Activated CD4-positive, alpha-beta memory T cell treated with anti-CD3 and anti-CD28 coated beads for 36 hours (primary cell): ENCODE measurements around the gene ATP6V0E2. TPM values are rescaled to one million over a fixed set of nuclear protein-coding genes. Genes with fewer than 3 reads are reported as not detected.
"Not testable (repeated sequence)": the region's sequence is repeated elsewhere in the genome, so short reads cannot be mapped to it uniquely, and the experiment has no call there.

Experiments used
- CTCF ChIA-PET: fragments of 350-600 bp; sonication (Branson Sonifier 250); formaldehyde crosslinking; loops from one replicate; lab custom pipeline; 2021; ENCODE audit warnings: antibody characterized with exemption, inconsistent platforms; lab: Charles Lee
- POLR2A ChIA-PET: fragments of 350-600 bp; sonication (Branson Sonifier 250); formaldehyde crosslinking; loops from one replicate; lab custom pipeline; 2021; ENCODE audit warnings: antibody characterized with exemption; lab: Charles Lee
- DNase-seq: peaks from one replicate; pipeline ENCODE4 v3.0.0-alpha.2; 2020
- H3K27ac Mint-ChIP-seq: one replicate; pipeline ENCODE4 v1.8.0; 2021; ENCODE audit warnings: mixed read lengths
- H3K27me3 Mint-ChIP-seq: one replicate; pipeline ENCODE4 v1.8.0; 2021; ENCODE audit warnings: mixed read lengths
- H3K36me3 Mint-ChIP-seq: one replicate; pipeline ENCODE4 v1.8.0; 2021; ENCODE audit warnings: mixed read lengths
- H3K4me1 Mint-ChIP-seq: one replicate; pipeline ENCODE4 v1.8.0; 2021; ENCODE audit warnings: low read depth, mixed read lengths
- H3K4me3 Mint-ChIP-seq: one replicate; pipeline ENCODE4 v1.8.0; 2021; ENCODE audit warnings: mild to moderate bottlenecking, mixed read lengths
- H3K9me3 Mint-ChIP-seq: one replicate; pipeline ENCODE4 v1.8.0; 2021; ENCODE audit warnings: mixed read lengths
- intact Hi-C: fragments of 100-400 bp; cut with micrococcal nuclease; formaldehyde crosslinking; loops from one replicate; pipeline ENCODE4 v1.15.1; 2023
- total RNA-seq, 2 experiments: library from RNA; stranded (reverse); gene quantifications; one replicate each; pipeline ENCODE4 v1.2.3, GENCODE V29; 2021

Gene ATP6V0E2
- total RNA-seq: 10 to 100 TPM; 33.5 to 34.1 TPM

GRCh38 chr7:149873074-149873969, at the start of gene ATP6V0E2:
Gene ATP6V0E2 (plus strand): TSS chr7:149873969. CDS start chr7:149874066, 97 bp downstream.
- DNase-seq: peak; percentile 96
- peak within 1 kb of the TSS; percentile 86 for H3K4me3 Mint-ChIP-seq
- intact Hi-C loops: loop anchor here (1.0 to 10.0 kb wide), 5 partner anchors 35 to 729 kb away; partner anchors contain the start of genes ACTR3C, LRRC61, ZNF398 and ZNF862
- peak within 1 kb of the TSS; percentile 86 for H3K27ac Mint-ChIP-seq
- no peaks in the 10 kb centered on the region for H3K27me3 Mint-ChIP-seq
- peaks cover 15% of the 10 kb centered on the region for H3K36me3 Mint-ChIP-seq
- CTCF ChIA-PET: no interaction called here
- no peaks in the 10 kb centered on the region for H3K9me3 Mint-ChIP-seq
- POLR2A ChIA-PET: no interaction called here
- H3K4me1 Mint-ChIP-seq: peaks cover 69% of the 10 kb centered on the region

GRCh38 chr7:149824301-149824741, 49.4 kb upstream of the ATP6V0E2 start:
- Mint-ChIP-seq H3K27me3 (no peaks in the 10 kb centered on the region), H3K27ac (no peak overlapping the region), H3K4me1 (no peaks in the 10 kb centered on the region), H3K4me3 (no peak overlapping the region), H3K36me3 (no peaks in the 10 kb centered on the region), H3K9me3 (no peaks in the 10 kb centered on the region)
- intact Hi-C loops: no loop called here
- CTCF ChIA-PET: no interaction called here
- DNase-seq: no peak
- POLR2A ChIA-PET: no interaction called here

GRCh38 chr7:149824748-149825566, 48.8 kb upstream of the ATP6V0E2 start:
- Mint-ChIP-seq H3K4me1 (no peaks in the 10 kb centered on the region), H3K36me3 (no peaks in the 10 kb centered on the region), H3K4me3 (no peak overlapping the region), H3K27ac (no peak overlapping the region), H3K9me3 (no peaks in the 10 kb centered on the region), H3K27me3 (no peaks in the 10 kb centered on the region)
- intact Hi-C loops: no loop called here
- POLR2A ChIA-PET: no interaction called here
- CTCF ChIA-PET: no interaction called here
- no peak for DNase-seq

- H3K4me1 Mint-ChIP-seq: no peaks in the 10 kb centered on the region
- CTCF ChIA-PET: interaction anchor here (1.1 kb wide), 1 partner anchor 11 kb away, joined by 3 read pairs; no protein-coding TSS in a partner anchor
- no peak overlapping the region for H3K4me3 Mint-ChIP-seq
- no peak for DNase-seq
- no peaks in the 10 kb centered on the region for H3K36me3 Mint-ChIP-seq
- POLR2A ChIA-PET: no interaction called here
- H3K27ac Mint-ChIP-seq: no peak overlapping the region
- intact Hi-C loops: no loop called here
- no peaks in the 10 kb centered on the region for H3K27me3 Mint-ChIP-seq
- H3K9me3 Mint-ChIP-seq: no peaks in the 10 kb centered on the region
These were observed 48.0 kb upstream of the ATP6V0E2 start for GRCh38 chr7:149825567-149826343.

- ChIA-PET POLR2A (no interaction called here), CTCF (interaction anchor here (1.1 kb wide), 1 partner anchor 10 kb away, joined by 3 read pairs; no protein-coding TSS in a partner anchor)
- peaks cover under 1% of the 10 kb centered on the region for H3K27me3 Mint-ChIP-seq
- H3K36me3 Mint-ChIP-seq: no peaks in the 10 kb centered on the region
- H3K4me3 Mint-ChIP-seq: no peak overlapping the region
- H3K9me3 Mint-ChIP-seq: no peaks in the 10 kb centered on the region
- H3K4me1 Mint-ChIP-seq: no peaks in the 10 kb centered on the region
- intact Hi-C loops: no loop called here
- no peak for DNase-seq
- H3K27ac Mint-ChIP-seq: no peak overlapping the region
These were observed 47.3 kb upstream of the ATP6V0E2 start for GRCh38 chr7:149826344-149827088.

- no peaks in the 10 kb centered on the region for H3K4me1 Mint-ChIP-seq
- POLR2A ChIA-PET: no interaction called here
- H3K36me3 Mint-ChIP-seq: no peaks in the 10 kb centered on the region
- H3K9me3 Mint-ChIP-seq: no peaks in the 10 kb centered on the region
- H3K27me3 Mint-ChIP-seq: peaks cover 4% of the 10 kb centered on the region
- DNase-seq: no peak
- CTCF ChIA-PET: interaction anchor here (1.0 to 1.1 kb wide), 2 partner anchors 9 to 20 kb away, joined by 3 read pairs; no protein-coding TSS in a partner anchor
- H3K27ac Mint-ChIP-seq: no peak overlapping the region
- no peak overlapping the region for H3K4me3 Mint-ChIP-seq
- intact Hi-C loops: no loop called here
These were observed 46.4 kb upstream of the ATP6V0E2 start for GRCh38 chr7:149827089-149827981.

GRCh38 chr7:149828357-149829309, 45.1 kb upstream of the ATP6V0E2 start:
- H3K36me3 Mint-ChIP-seq: no peaks in the 10 kb centered on the region
- no peak overlapping the region for H3K27ac Mint-ChIP-seq
- no peak for DNase-seq
- H3K4me1 Mint-ChIP-seq: no peaks in the 10 kb centered on the region
- peaks cover 4% of the 10 kb centered on the region for H3K27me3 Mint-ChIP-seq
- intact Hi-C loops: no loop called here
- H3K4me3 Mint-ChIP-seq: no peak overlapping the region
- no peaks in the 10 kb centered on the region for H3K9me3 Mint-ChIP-seq
- POLR2A ChIA-PET: no interaction called here
- CTCF ChIA-PET: no interaction called here

GRCh38 chr7:149830527-149830926, 43.2 kb upstream of the ATP6V0E2 start:
- H3K27ac Mint-ChIP-seq, H3K4me3 Mint-ChIP-seq, DNase-seq, H3K4me1 Mint-ChIP-seq, H3K9me3 Mint-ChIP-seq, POLR2A ChIA-PET, H3K36me3 Mint-ChIP-seq, H3K27me3 Mint-ChIP-seq: not testable (repeated sequence)
- CTCF ChIA-PET: interaction anchor here (1.0 kb wide), 1 partner anchor 29 kb away, joined by 3 read pairs; no protein-coding TSS in a partner anchor
- intact Hi-C loops: loop anchor here (10.0 kb wide), 1 partner anchor 1394 kb away; the partner anchor contains the start of gene ABCF2

GRCh38 chr7:149830997-149831740, 42.6 kb upstream of the ATP6V0E2 start:
- intact Hi-C loops: loop anchor here (10.0 kb wide), 1 partner anchor 1394 kb away; the partner anchor contains the start of gene ABCF2
- ChIA-PET POLR2A (no interaction called here), CTCF (interaction anchor here (1.0 kb wide), 1 partner anchor 30 kb away, joined by 3 read pairs; no protein-coding TSS in a partner anchor)
- Mint-ChIP-seq H3K27me3 (peaks cover 4% of the 10 kb centered on the region), H3K4me1 (no peaks in the 10 kb centered on the region), H3K9me3 (no peaks in the 10 kb centered on the region), H3K27ac (no peak overlapping the region), H3K36me3 (no peaks in the 10 kb centered on the region), H3K4me3 (no peak overlapping the region)
- DNase-seq: no peak
